SKM-1 (cell line): Measurements from ENCODE around the gene SBNO1.
A peak's percentile ranks its signal among the peaks of the same experiment; 100 is the strongest.
"Not testable (repeated sequence)": the region's sequence is repeated elsewhere in the genome, so short reads cannot be mapped to it uniquely, and the experiment has no call there.

Source experiments
- DNase-seq: peaks from one replicate; lab custom pipeline; 2025; ENCODE audit not compliant: unreplicated experiment; lab: John Stamatoyannopoulos, UW

SBNO1 gene

GRCh38 chr12:123388951-123389559, 24.4 kb upstream of the SBNO1 start:
- no peak for DNase-seq

- DNase-seq, result peak; percentile 40
These were observed 23.7 kb upstream of the SBNO1 start for GRCh38 chr12:123388177-123388950.

DNA sequence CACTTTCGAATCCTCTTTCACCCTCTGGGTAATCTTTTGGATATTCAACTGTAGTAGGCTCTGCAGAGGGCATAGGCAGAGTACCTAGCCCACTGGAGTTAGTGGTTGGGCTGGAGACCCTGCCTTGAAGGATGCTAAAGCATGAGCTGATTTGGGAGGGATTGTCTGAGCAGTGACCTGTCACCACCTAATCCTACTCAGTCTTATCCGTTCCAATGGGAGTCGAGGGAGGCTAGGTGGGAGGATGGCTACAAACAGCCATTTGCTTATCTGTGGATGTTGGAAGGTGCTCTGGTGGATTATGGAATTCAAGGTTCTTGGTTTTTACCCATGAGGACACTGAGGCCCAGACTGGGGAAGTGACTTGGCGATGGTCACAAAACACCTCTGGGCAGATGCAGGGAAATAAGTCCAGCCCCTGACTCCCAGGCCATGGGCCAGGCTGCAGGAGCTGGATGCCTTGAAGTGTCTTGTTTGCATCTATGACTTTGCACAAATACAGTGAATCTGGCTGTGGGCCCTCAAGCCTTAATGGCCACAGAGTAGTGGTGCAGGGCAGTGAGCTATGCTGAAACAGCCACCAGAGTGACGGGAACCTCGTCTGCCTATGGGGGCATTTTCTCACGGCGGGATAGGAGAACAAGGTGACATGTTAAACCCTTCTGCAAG, 23.0 kb upstream of the SBNO1 start:
- no peak for DNase-seq

DNA sequence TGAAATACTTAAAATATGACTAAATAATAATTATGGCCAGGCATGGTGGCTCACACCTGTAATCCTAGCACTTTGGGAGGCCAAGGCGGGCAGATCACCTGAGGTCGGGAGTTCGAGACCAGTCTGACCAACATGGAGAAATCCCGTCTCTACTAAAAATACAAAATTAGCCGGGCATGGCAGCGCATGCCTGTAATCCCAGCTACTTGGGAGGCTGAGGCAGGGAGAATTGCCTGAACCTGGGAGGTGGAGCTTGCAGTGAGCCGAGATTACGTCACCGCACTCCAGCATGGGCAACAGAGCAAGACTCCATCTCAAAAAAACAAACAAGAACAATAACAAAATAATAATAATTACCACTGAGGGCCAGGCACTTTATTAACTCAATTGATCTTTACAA, 20.9 kb upstream of the SBNO1 start:
- not testable (repeated sequence) for DNase-seq

DNA sequence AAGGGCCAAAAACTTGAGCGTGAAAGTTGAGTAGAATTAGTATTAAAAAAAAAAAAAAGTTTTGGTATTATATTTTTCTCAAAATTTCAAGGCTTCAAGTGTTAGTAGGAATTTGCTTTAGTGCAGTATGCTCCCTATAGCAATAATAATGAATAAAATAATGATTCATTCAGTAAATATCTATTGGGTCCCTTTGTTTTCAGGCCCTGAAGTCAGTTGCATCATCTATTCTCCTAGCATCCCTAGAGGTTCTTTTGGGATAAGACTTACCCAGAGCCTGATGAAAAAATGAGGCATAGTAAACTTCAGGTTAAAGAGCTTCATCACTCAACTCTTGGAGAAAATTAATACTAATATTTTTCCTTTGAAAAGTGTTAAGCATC, 20.3 kb upstream of the SBNO1 start:
- DNase-seq, result no peak

DNA sequence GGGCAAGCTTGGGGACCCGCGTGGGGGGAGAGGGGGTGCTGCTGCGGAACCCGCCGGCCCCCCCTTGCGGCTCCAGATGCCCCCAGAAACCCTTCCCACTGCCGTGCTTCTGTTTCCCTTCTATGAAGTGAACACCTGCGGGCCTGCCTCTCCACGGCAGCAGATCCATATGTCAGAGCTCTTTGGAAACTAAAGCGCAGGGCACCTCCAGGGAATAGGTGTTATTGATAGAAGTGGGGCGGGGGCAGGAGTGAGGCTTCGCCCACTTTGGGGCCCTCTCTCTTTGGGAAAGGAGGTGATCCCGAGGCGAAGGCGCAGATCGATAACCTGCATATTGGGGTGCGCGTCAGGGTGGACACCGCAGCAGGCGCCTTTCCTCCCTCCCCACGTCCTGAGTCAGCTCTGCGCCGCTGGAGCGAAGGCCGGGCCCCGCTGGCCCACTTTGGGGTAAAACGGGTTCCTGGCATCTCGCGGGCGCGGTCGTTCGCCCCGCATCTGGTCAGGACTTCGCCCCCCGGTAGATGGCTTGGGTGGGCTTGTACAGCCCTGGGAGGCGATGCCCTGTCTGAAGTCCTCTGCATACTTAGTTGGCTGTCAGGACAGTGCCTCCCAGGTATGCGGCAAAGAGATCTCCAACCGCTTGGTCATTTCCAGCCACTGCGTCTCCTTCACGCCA, 19.8 kb upstream of the SBNO1 start:
- DNase-seq, result no peak

DNA sequence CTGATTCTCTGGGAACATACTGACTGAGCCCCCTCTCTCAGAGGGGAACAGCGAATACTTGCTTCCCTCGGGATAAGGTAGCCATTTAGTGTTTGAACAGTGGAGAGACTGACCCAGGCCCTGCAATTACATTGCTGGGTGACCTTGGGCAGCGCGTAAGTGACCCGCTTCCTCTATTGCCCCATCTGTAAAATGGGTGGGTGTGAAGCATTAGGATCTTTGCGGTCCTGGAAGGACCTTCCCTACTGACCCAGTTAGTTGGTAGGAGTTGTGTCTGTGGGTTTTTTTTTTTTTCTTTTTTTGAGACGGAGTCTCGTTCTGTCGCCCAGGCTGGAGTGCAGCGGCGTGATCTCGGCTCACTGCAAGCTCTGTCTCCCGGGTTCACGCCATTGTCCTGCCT, 18.0 kb upstream of the SBNO1 start:
- DNase-seq, result no peak

DNA sequence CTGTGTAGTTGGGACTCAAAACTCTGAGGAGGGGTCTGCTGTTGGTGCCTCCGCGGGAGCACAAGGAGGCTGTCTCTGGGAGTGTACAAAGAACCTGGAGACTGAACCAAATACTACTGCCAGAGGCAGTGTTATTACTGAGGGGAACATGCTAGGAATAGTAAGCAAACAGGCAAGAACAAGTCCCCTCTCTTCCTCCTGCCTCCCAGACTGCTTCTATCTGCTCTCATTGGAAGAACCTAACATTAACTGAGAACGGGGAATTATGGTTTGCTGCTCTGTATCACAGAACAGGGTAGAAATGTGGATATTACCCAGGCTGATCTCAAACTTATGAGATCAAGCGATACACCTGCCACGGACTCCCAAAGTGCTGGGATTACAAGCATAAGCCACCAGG, 14.7 kb upstream of the SBNO1 start:
- no peak for DNase-seq

- not testable (repeated sequence) for DNase-seq
These were observed 7.8 kb upstream of the SBNO1 start for GRCh38 chr12:123372415-123372814.

- not testable (repeated sequence) for DNase-seq
These were observed 7.2 kb upstream of the SBNO1 start for GRCh38 chr12:123371667-123372368.

GRCh38 chr12:123369229-123369628, 4.6 kb upstream of the SBNO1 start:
- DNase-seq, result no peak

DNA sequence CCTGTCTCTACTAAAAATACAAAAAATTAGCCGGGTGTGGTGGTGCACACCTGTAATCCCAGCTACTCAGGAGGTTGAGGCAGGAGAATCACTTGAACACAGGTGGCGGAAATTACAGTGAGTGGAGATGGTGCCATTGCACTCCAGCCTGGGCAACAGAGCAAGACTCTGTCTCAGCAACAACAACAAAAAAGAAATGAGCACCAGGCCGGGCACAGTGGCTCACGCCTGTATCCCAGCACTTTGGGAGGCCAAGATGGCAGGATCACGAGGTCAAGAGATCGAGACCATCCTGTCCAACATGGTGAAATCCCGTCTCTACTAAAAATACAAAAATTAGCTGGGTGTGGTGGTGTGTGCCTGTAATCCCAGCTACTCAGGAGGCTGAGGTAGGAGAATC, 3.8 kb upstream of the SBNO1 start:
- DNase-seq, result not testable (repeated sequence)

DNA sequence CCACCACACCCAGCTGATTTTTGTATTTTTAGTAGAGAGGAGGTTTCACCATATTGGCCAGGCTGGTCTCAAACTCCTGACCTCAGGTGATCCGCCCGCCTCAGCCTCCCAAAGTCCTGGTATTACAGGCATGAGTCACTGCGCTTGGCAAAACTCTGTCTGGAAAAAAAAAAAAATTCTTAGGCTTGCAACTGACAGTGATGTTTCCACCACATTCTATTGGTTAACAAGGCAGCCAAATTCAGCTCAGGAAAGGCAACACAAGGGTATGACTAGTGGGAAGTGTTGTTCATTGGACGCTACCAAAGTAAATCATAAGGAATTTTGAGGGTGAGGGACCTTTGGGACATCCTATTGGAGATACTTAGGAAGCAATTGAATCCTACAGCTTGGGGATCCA, 2.9 kb upstream of the SBNO1 start:
- DNase-seq, result no peak

DNA sequence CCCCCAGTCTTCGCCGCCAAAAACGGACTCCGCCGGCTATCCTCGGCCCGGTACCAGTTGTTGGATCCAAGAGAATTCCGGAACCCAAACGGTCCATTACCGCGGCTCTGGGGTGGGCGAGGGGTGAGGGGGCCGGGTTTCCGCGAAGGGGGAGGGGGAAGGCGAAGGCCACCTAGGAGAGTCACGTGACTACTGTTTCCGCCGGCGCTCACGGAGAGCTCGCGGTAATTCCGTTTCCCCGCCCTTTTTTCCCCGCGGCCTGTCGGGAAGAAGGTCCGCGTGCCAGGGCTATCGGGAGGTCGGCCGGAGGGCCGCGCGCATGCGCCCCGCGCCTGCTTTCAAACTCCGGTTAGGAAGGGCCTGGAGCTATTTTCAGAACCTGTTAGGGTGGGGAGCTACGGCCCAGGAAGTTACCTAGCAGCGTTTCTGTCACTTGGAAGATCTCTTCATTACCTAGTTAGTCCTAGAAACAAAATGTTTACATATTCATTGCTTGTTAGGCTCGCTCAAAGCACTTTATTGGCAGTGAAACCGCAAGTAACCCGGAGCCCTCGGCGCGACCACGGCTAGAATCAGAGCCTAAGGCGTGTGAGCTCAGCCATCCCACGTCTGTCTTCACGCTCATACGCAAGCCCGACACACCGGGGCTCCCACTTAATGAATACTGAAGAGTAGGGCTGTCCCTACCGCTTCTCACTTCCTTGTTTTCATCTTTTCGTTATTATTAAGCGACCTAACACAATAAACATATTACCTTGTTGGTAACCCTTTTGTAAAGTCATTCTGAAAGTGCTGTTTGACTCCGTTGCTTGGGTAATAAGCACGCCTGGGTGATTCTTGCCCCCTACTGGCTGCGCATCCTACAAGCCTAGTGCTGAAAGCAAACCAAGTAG, 624 bp upstream of the SBNO1 start:
- peak; percentile 82 for DNase-seq

DNA sequence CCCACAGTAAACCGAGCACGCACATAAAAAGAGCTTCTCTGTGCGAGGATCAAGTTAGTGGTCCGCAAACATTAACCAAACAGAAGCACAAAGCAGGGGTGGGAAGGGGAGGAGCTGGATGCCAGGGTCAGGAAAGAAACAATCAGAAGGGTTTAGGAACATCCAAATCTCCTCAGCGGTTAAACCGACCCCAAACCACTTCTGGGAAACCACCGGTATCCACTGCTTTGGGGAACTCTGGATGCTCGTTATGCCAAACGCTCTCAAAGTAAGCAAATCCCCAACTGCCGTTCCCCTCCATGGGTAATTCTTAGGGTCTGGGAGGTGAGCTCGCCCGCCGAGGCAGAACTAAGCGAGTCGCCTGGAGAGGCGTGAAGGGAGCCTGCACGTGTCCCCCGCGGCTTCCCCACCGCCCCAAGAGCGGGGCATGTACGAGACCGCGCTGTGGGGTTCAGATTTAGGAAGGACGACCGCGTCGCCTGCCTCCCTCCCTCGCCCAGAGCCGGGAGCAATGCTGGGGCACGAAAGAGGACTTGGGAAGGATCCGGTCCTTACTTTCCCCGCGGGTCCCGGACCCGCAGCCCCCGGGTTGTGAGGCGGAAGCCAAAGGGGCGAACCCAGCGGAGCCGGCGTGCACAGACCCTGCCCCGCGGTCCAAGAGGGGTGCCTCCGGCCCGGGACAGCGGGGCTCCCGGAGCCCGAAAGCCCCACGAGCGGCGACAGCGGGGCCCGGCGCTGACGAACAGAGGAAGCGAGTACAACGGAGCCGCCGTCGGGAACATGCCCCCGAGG, 711 bp downstream of the SBNO1 start:
- DNase-seq, result no peak

DNA sequence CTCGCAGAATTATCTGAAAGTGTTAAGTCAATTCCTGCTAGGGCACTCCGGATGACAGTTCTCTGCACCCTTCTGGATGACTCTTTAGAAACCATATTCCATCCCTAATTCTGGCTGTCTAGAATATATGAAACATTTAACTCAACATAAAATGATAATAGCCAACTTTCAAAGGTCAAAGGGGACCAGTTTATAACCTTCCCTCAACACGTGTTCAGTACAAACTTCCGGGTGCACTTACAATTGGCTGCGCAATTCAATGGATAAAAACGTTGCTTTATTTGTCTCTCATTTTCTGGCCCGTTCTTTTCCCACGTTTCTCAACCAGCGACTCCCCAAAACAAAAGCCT, 1.3 kb downstream of the SBNO1 start:
- DNase-seq, result no peak

- DNase-seq, result no peak
These were observed 6.6 kb downstream of the SBNO1 start for GRCh38 chr12:123358035-123358434.

- DNase-seq, result no peak
These were observed 8.4 kb downstream of the SBNO1 start for GRCh38 chr12:123356159-123356670.

DNA sequence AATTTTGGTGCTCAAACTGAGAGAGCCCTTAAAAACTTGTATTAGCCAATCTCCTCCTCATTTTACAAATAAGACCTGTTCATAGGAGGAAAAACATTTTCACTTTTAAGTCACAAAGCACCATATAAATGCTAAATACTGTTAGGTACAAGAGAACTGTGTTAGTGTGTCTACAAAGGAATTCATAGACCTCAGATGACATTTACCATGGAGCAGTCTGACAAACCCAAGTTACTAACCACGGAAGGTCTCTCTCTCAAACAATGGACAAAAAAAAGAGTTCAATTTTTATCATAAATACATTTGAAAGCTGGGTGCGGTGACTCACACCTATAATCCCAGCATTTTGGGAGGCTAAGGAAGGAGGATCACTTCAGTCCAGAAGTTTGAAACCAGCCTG, 10.0 kb downstream of the SBNO1 start:
- DNase-seq, result no peak
